ENCODE data around the gene WNK2. TPM values are rescaled to one million over a fixed set of nuclear protein-coding genes. Genes with fewer than 3 reads are reported as not detected.
"Not testable (repeated sequence)": the region's sequence is repeated elsewhere in the genome, so short reads cannot be mapped to it uniquely, and the experiment has no call there.

Gene WNK2
- total RNA-seq, 1 donor from 2014 or later, result 1.9 TPM

- Histone ChIP-seq H3K9me3 (ENCODE audit: insufficient read depth, low read depth, low read length) (no peaks in the 10 kb centered on the region), H2AFZ (ENCODE audit: low read depth, low read length) (peak overlapping the region; percentile 71), H3K4me1 (ENCODE audit: insufficient read depth, low read length) (no peaks in the 10 kb centered on the region), H4K20me1 (ENCODE audit: insufficient read depth, low read length) (no peaks in the 10 kb centered on the region), H3K9ac (ENCODE audit: low read length) (peak overlapping the region; percentile 18), H3K36me3 (ENCODE audit: insufficient read depth, low read length) (no peaks in the 10 kb centered on the region), H3K4me3 (ENCODE audit: insufficient read depth, low read depth, low read length) (peak overlapping the region; percentile 28), H3K27ac (ENCODE audit: low read depth, low read length) (no peak overlapping the region), H3K79me2 (ENCODE audit: insufficient read depth, low read length) (no peaks in the 10 kb centered on the region), H3K27me3 (ENCODE audit: insufficient read depth, low read length) (peaks cover 3% of the 10 kb centered on the region), H3K4me2 (ENCODE audit: low read length) (peak overlapping the region; percentile 84)
- DNase-seq (ENCODE audit: low read depth), result peak; percentile 1
- H3K9me3 Mint-ChIP-seq (ENCODE audit: unreplicated experiment), result no peaks in the 10 kb centered on the region
- peaks cover 2% of the 10 kb centered on the region for H3K4me1 Mint-ChIP-seq (ENCODE audit: low read depth, unreplicated experiment)
- no peak for FAIRE-seq
- H3K27ac Mint-ChIP-seq (ENCODE audit: unreplicated experiment), result no peak overlapping the region
- peak overlapping the region; percentile 73 for H3K4me3 Mint-ChIP-seq (ENCODE audit: unreplicated experiment)
- H3K36me3 Mint-ChIP-seq (ENCODE audit: low read depth, unreplicated experiment), result no peaks in the 10 kb centered on the region
- TF ChIP-seq EZH2 (IDR thresholded peaks at IDR 0.05; ENCODE audit: insufficient read depth, low read length), result peak; percentile 49
- TF ChIP-seq CTCF (IDR thresholded peaks at IDR 0.05; ENCODE audit: insufficient read depth, low read depth, low read length), result no peak
- H3K27me3 Mint-ChIP-seq (ENCODE audit: low read depth, unreplicated experiment), result peaks cover 37% of the 10 kb centered on the region
Measured at GRCh38 chr9:93346231-93347112, 162.5 kb downstream of the WNK2 start.

DNA sequence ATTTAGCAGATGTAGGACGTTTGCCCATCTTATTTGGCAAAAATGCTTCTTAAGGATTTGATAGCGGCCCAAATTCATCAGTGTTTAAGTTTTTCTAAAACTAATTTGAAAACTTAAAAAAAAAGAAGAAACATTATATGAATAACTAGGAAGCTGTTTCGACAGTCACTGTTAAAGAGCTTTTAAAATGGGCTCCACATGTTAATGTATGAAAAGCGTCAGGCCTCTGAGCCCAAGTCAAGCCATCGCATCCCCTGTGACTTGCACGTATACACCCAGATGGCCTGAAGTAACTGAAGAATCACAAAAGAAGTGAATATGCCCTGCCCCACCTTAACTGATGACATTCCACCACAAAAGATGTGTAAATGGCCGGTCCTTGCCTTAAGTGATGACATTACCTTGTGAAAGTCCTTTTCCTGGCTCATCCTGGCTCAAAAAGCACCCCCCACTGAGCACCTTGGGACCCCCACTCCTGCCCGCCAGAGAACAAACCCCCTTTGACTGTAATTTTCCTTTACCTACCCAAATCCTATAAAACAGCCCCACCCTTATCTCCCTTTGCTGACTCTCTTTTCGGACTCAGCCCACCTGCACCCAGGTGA, 163.5 kb downstream of the WNK2 start:
- H3K4me1 Mint-ChIP-seq (ENCODE audit: low read depth, unreplicated experiment); H3K9me3 Mint-ChIP-seq (ENCODE audit: unreplicated experiment); H2AFZ ChIP-seq (ENCODE audit: low read depth, low read length); H3K36me3 Mint-ChIP-seq (ENCODE audit: low read depth, unreplicated experiment); H3K4me2 ChIP-seq (ENCODE audit: low read length); H3K9me3 ChIP-seq (ENCODE audit: insufficient read depth, low read depth, low read length); H3K36me3 ChIP-seq (ENCODE audit: insufficient read depth, low read length); H3K27ac Mint-ChIP-seq (ENCODE audit: unreplicated experiment); H4K20me1 ChIP-seq (ENCODE audit: insufficient read depth, low read length); H3K4me1 ChIP-seq (ENCODE audit: insufficient read depth, low read length); H3K27me3 ChIP-seq (ENCODE audit: insufficient read depth, low read length); H3K9ac ChIP-seq (ENCODE audit: low read length); H3K79me2 ChIP-seq (ENCODE audit: insufficient read depth, low read length); H3K4me3 ChIP-seq (ENCODE audit: insufficient read depth, low read depth, low read length); H3K27ac ChIP-seq (ENCODE audit: low read depth, low read length); FAIRE-seq; H3K4me3 Mint-ChIP-seq (ENCODE audit: unreplicated experiment); DNase-seq (ENCODE audit: low read depth): not testable (repeated sequence)
- peaks cover 37% of the 10 kb centered on the region for H3K27me3 Mint-ChIP-seq (ENCODE audit: low read depth, unreplicated experiment)

DNA sequence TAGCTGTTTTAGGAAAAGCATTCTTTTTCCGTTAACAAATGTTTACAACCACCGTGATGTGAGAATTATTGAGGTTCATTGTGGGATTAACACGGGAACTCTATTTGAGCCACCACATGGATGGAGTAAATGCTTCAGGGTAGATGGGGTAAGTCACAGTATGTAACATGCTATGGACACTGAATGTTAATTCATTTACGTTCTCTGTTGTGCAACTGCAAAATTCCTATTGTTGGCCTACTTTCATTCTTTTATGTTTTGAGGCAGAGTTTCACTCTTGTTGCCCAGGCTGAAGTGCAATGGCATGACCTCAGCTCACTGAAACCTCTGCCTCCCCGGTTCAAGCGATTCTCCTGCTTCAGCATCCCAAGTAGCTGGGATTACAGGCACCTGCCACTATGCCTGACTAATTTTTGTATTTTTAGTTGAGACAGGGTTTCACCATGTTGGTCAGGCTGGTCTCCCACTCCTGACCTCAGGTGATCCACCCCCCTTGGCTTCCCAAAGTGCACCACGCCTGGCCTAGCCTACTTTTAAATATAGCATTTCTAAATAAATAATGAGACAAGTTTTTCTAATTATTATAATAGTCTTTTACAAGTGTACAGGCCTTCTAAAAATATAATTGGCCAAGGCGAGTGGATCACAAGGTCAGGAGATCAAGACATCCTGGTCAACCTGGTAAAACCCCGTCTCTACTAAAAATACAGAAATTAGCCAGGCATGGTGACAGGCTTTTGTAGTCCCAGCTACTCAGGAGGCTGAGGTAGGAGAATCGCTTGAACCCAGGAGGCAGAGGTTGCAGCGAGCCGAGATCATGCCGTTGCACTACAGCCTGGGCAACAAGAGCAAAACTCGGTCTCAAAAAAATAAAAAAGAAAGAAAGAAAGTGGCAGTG, 169.7 kb downstream of the WNK2 start:
- not testable (repeated sequence) for H3K4me2 ChIP-seq (ENCODE audit: low read length); H3K9me3 Mint-ChIP-seq (ENCODE audit: unreplicated experiment); H3K27ac ChIP-seq (ENCODE audit: low read depth, low read length); H3K27me3 Mint-ChIP-seq (ENCODE audit: low read depth, unreplicated experiment); DNase-seq (ENCODE audit: low read depth); H3K4me1 Mint-ChIP-seq (ENCODE audit: low read depth, unreplicated experiment); H3K36me3 ChIP-seq (ENCODE audit: insufficient read depth, low read length); H3K4me3 Mint-ChIP-seq (ENCODE audit: unreplicated experiment); H3K79me2 ChIP-seq (ENCODE audit: insufficient read depth, low read length); H3K27me3 ChIP-seq (ENCODE audit: insufficient read depth, low read length); H4K20me1 ChIP-seq (ENCODE audit: insufficient read depth, low read length); FAIRE-seq; H3K36me3 Mint-ChIP-seq (ENCODE audit: low read depth, unreplicated experiment); H3K27ac Mint-ChIP-seq (ENCODE audit: unreplicated experiment); H3K9ac ChIP-seq (ENCODE audit: low read length); H3K4me1 ChIP-seq (ENCODE audit: insufficient read depth, low read length); H2AFZ ChIP-seq (ENCODE audit: low read depth, low read length); H3K9me3 ChIP-seq (ENCODE audit: insufficient read depth, low read depth, low read length); H3K4me3 ChIP-seq (ENCODE audit: insufficient read depth, low read depth, low read length)
